ENCODE measurements around the gene TTC29. TPM values are rescaled to one million over a fixed set of nuclear protein-coding genes. Genes with fewer than 3 reads are reported as not detected.

TTC29 gene
- total and polyA plus RNA-seq, 9 of the 15 experiments (the other 6 are each of a cell fraction or from before 2014, with no cell fraction given): 0.04 TPM; not detected in 8

- Histone ChIP-seq H3K4me1 (replicated peaks in 1 of 2; ENCODE audit: control insufficient read depth in 2 of 2, insufficient read depth in 2 of 2, low read length in 2 of 2) (no peaks in the 10 kb centered on the region), H2AFZ (ENCODE audit: low read depth, low read length) (no peak overlapping the region), H3K36me3 (ENCODE audit: control insufficient read depth, insufficient read depth, low read length) (no peaks in the 10 kb centered on the region), H3K9ac (ENCODE audit: insufficient read depth in 1 of 2, low read depth in 2 of 2, low read length in 2 of 2) (no peak overlapping the region), H3K9me3 (replicated peaks; ENCODE audit: control insufficient read depth, insufficient read depth, low read depth, low read length) (no peaks in the 10 kb centered on the region), H3K4me2 (ENCODE audit: insufficient read depth, low read length) (no peak overlapping the region), H3K27me3 (ENCODE audit: control insufficient read depth in 2 of 2, insufficient read depth in 2 of 2, low read length in 2 of 2) (no peaks in the 10 kb centered on the region), H4K20me1 (replicated peaks; ENCODE audit: control insufficient read depth, insufficient read depth, low read length) (no peaks in the 10 kb centered on the region), H3K79me2 (ENCODE audit: control insufficient read depth, insufficient read depth, low read length) (no peaks in the 10 kb centered on the region), H3K9me1 (ENCODE audit: control insufficient read depth, insufficient read depth, low read length) (no peaks in the 10 kb centered on the region), H3K27ac (ENCODE audit: extremely low read depth, low read depth, low read length) (no peak overlapping the region), H3K4me3 (no peak overlapping the region)
- ChIA-PET CTCF (ENCODE audit: low intra/inter-chr PET ratio) (no interaction called here), POLR2A (no interaction called here)
- BruUV-seq (replicated peaks): no TSS peak
- in situ Hi-C loops (cut with MboI) (no loop called here), intact Hi-C loops (cut with micrococcal nuclease) (no loop called here)
- no peak for TF ChIP-seq ZNF121 (CRISPR knock-in tag; conservative IDR thresholded peaks at IDR 0.05)
- no peak for TF ChIP-seq YBX1 (IDR thresholded peaks at IDR 0.05)
- no peak for TF ChIP-seq TBL1XR1 (IDR thresholded peaks at IDR 0.05; ENCODE audit: low read length in 2 of 2)
- no peak for TF ChIP-seq DEAF1 (CRISPR knock-in tag; IDR thresholded peaks at IDR 0.05)
- TF ChIP-seq LCOR (CRISPR knock-in tag; IDR thresholded peaks at IDR 0.05): no peak
- TF ChIP-seq NCOA4 (IDR thresholded peaks at IDR 0.05; ENCODE audit: partially characterized antibody): no peak
- no peak for TF ChIP-seq PTBP1 (IDR thresholded peaks at IDR 0.05; ENCODE audit: low read depth, low read length)
- no peak for TF ChIP-seq ZC3H4 (CRISPR knock-in tag; IDR thresholded peaks at IDR 0.05; ENCODE audit: borderline replicate concordance)
- TF ChIP-seq NCOA6 (IDR thresholded peaks at IDR 0.05): no peak
- no peak for TF ChIP-seq STAG1 (CRISPR knock-in tag; IDR thresholded peaks at IDR 0.05; ENCODE audit: borderline replicate concordance)
- no peak for TF ChIP-seq MECOM (CRISPR knock-in tag; IDR thresholded peaks at IDR 0.05)
- no peak for TF ChIP-seq RFX7 (CRISPR knock-in tag; IDR thresholded peaks at IDR 0.05)
- TF ChIP-seq RNF219 (CRISPR knock-in tag; IDR thresholded peaks at IDR 0.05): no peak
- no peak for TF ChIP-seq ZBTB7A (IDR thresholded peaks at IDR 0.05; ENCODE audit: borderline replicate concordance, control insufficient read depth, low read depth, low read length)
- no peak for TF ChIP-seq ZFP91 (CRISPR knock-in tag; IDR thresholded peaks at IDR 0.05)
- no peak for FAIRE-seq
- no peak for ATAC-seq
- DNase-seq (ENCODE audit: extremely low read depth in 1 of 4, low spot score in 3 of 4): no peak
- WGBS (ENCODE audit: insufficient coverage, low coverage, missing lambda C conversion rate): 0% methylated on average over 3 of the region's 3 CpGs
Measured at GRCh38 chr4:146883070-146883469, 62.6 kb downstream of the TTC29 start.
